Central memory CD8-positive, alpha-beta T cell (primary cell): Measurements from ENCODE around the gene C17orf58.
A peak's percentile ranks its signal among the peaks of the same experiment; 100 is the strongest.
"Not testable (repeated sequence)": the region's sequence is repeated elsewhere in the genome, so short reads cannot be mapped to it uniquely, and the experiment has no call there.

Source experiments
- ATAC-seq: fragments of 150-1000 bp; cut with Tn5 transposase; replicated peaks from 2 replicates; pipeline ENCODE4 v1.10.0; 2022; ENCODE audit warnings: mild to moderate bottlenecking, moderate FRiP score, moderate number of reproducible peaks; ENCODE audit not compliant: poor library complexity, severe bottlenecking; ENCODE audit errors: extremely low read depth
- DNase-seq, 2 donors: peaks; one replicate each; pipeline ENCODE4 v3.0.0; 2021; ENCODE audit warnings: low spot score in 2 of 2
- H3K27ac Mint-ChIP-seq: one replicate; pipeline ENCODE4 v1.8.0; 2022; ENCODE audit warnings: low read depth, mild to moderate bottlenecking, moderate library complexity, mixed read lengths
- H3K27me3 Mint-ChIP-seq: one replicate; pipeline ENCODE4 v1.8.0; 2022; ENCODE audit warnings: mixed read lengths
- H3K36me3 Mint-ChIP-seq: one replicate; pipeline ENCODE4 v1.8.0; 2022; ENCODE audit warnings: mild to moderate bottlenecking, moderate library complexity, mixed read lengths; ENCODE audit not compliant: insufficient read depth
- H3K4me1 Mint-ChIP-seq: one replicate; pipeline ENCODE4 v1.8.0; 2022; ENCODE audit warnings: mixed read lengths
- H3K4me3 Mint-ChIP-seq: one replicate; pipeline ENCODE4 v1.8.0; 2022; ENCODE audit warnings: mild to moderate bottlenecking, moderate library complexity, mixed read lengths
- H3K9me3 Mint-ChIP-seq: one replicate; pipeline ENCODE4 v1.8.0; 2022; ENCODE audit warnings: mixed read lengths

The C17orf58 gene

GRCh38 chr17:68019675-68020408 lies 23.6 kb upstream of the C17orf58 start:
- peak overlapping the region; percentile 86 for H3K4me3 Mint-ChIP-seq
- no peaks in the 10 kb centered on the region for H3K9me3 Mint-ChIP-seq
- ATAC-seq (peak; percentile 96), DNase-seq (peak; percentile 98)
- peaks cover 14% of the 10 kb centered on the region for H3K4me1 Mint-ChIP-seq
- peaks cover 10% of the 10 kb centered on the region for H3K27me3 Mint-ChIP-seq
- H3K36me3 Mint-ChIP-seq: peaks cover 24% of the 10 kb centered on the region
- peak overlapping the region; percentile 99 for H3K27ac Mint-ChIP-seq

DNA sequence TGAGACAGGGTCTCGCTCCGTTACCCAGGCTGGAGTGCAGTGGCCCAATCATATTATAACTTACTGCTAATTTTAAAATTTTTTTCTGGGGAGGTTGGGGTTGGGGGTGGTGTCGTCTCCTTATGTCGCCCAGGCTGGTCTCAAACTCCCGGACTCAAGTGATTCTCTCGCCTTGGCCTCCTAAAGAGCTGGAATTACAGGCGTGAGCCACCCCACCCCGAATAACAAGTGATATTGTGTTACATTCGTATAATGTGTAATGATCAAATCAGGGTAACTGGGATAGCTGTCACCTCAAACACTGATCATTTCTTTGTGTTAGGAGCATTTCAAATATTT lies 23.0 kb upstream of the C17orf58 start:
- peak overlapping the region; percentile 86 for H3K4me3 Mint-ChIP-seq
- no peaks in the 10 kb centered on the region for H3K9me3 Mint-ChIP-seq
- ATAC-seq (no peak), DNase-seq (no peak)
- H3K4me1 Mint-ChIP-seq: peaks cover 14% of the 10 kb centered on the region
- H3K27ac Mint-ChIP-seq: peak overlapping the region; percentile 99
- H3K27me3 Mint-ChIP-seq: peaks cover 10% of the 10 kb centered on the region
- peaks cover 24% of the 10 kb centered on the region for H3K36me3 Mint-ChIP-seq

- H3K36me3 Mint-ChIP-seq: peaks cover 24% of the 10 kb centered on the region
- not testable (repeated sequence) for ATAC-seq
Measured at GRCh38 chr17:68018493-68018892, 22.2 kb upstream of the C17orf58 start.

DNA sequence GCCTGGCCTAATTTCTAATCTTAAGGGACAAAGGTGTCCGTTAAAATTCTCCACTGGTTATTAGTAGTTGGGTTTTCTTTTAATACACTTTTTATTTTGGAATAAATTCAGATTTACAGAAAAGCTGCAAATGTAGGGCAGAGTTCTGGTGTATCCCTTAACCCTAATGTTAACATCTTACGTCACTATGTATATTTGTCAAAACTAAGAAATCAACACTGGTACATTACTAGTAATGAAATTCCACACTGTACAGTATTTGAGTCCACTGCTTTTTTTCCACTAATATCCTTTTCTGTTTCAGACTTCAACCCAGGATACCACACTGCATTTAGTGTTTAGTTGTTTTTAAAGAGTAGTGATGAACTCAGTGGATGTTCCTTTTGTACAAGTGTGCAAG lies 20.6 kb upstream of the C17orf58 start:
- Mint-ChIP-seq H3K9me3 (no peaks in the 10 kb centered on the region), H3K4me3 (no peak overlapping the region), H3K27ac (no peak overlapping the region), H3K27me3 (peaks cover 10% of the 10 kb centered on the region), H3K4me1 (peaks cover 14% of the 10 kb centered on the region), H3K36me3 (peaks cover 24% of the 10 kb centered on the region)
- ATAC-seq (no peak), DNase-seq (no peak)

More at GRCh38 chr17:68018493-68018892, 22.2 kb upstream of the C17orf58 start:
- not testable (repeated sequence) for DNase-seq, H3K4me3 Mint-ChIP-seq, H3K27ac Mint-ChIP-seq, H3K9me3 Mint-ChIP-seq
- peaks cover 10% of the 10 kb centered on the region for H3K27me3 Mint-ChIP-seq
- peaks cover 14% of the 10 kb centered on the region for H3K4me1 Mint-ChIP-seq

GRCh38 chr17:68015081-68015723 lies 18.9 kb upstream of the C17orf58 start:
- ATAC-seq: no peak
- Mint-ChIP-seq H3K9me3 (no peaks in the 10 kb centered on the region), H3K4me1 (peaks cover 12% of the 10 kb centered on the region), H3K36me3 (peaks cover 12% of the 10 kb centered on the region), H3K27me3 (peaks cover 9% of the 10 kb centered on the region), H3K27ac (no peak overlapping the region), H3K4me3 (no peak overlapping the region)
- DNase-seq: no peak

DNA sequence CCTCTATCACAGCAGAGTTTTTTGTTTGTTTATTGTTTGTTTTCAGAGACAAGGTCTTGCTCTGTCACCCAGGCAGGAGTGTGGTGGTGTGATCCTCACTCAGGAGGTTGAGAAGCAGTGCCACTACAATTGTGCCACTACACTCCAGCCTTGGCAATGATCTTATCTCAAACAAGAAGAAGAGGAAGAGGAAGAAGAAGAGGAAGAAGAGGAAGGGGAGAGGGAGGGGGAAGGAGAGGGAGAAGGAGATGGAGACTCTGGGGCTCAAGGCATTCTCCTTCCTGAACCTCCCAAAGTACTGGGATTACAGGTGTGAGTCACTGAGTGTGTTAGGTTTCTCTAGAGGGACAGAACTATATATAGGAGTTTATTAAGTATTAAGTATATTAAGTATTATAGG lies 17.1 kb upstream of the C17orf58 start:
- DNase-seq: no peak
- Mint-ChIP-seq H3K27me3 (no peaks in the 10 kb centered on the region), H3K4me3 (no peak overlapping the region), H3K27ac (no peak overlapping the region), H3K4me1 (peaks cover 5% of the 10 kb centered on the region), H3K9me3 (no peaks in the 10 kb centered on the region), H3K36me3 (peaks cover 1% of the 10 kb centered on the region)
- no peak for ATAC-seq

- peak overlapping the region; percentile 46 for H3K4me3 Mint-ChIP-seq
- H3K9me3 Mint-ChIP-seq: no peaks in the 10 kb centered on the region
- no peaks in the 10 kb centered on the region for H3K27me3 Mint-ChIP-seq
- H3K4me1 Mint-ChIP-seq: peaks cover 5% of the 10 kb centered on the region
- H3K36me3 Mint-ChIP-seq: no peaks in the 10 kb centered on the region
- DNase-seq: peak; percentile 23 to 55
- no peak overlapping the region for H3K27ac Mint-ChIP-seq
- no peak for ATAC-seq
Measured at GRCh38 chr17:68011199-68011665, 15.0 kb upstream of the C17orf58 start.

DNA sequence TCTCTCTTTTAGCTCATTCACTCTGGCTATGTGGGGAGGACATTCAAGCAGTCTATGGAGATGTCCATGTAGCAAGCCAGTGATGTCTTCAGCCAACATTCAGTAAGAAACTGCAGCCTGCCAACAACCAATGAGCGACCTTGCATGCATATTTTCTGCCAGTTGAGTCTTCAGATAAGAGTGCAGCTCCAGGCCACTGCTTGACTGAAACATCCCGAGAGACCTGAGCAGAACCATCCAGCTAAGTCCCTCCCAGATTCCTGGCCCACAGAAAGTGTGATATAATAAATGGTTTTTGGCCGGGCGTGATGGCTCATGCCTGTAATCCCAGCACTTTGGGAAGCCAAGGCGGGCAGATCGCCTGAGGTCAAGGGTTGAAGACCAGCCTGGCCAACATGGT lies 10.5 kb upstream of the C17orf58 start:
- no peaks in the 10 kb centered on the region for H3K27me3 Mint-ChIP-seq
- peak overlapping the region; percentile 36 for H3K27ac Mint-ChIP-seq
- H3K4me1 Mint-ChIP-seq: peaks cover 5% of the 10 kb centered on the region
- no peak overlapping the region for H3K4me3 Mint-ChIP-seq
- DNase-seq (no peak), ATAC-seq (no peak)
- no peaks in the 10 kb centered on the region for H3K36me3 Mint-ChIP-seq
- H3K9me3 Mint-ChIP-seq: no peaks in the 10 kb centered on the region

GRCh38 chr17:68004201-68004600 lies 7.9 kb upstream of the C17orf58 start:
- ATAC-seq (no peak), DNase-seq (no peak)
- no peak overlapping the region for H3K4me3 Mint-ChIP-seq
- no peaks in the 10 kb centered on the region for H3K9me3 Mint-ChIP-seq
- no peaks in the 10 kb centered on the region for H3K27me3 Mint-ChIP-seq
- no peaks in the 10 kb centered on the region for H3K4me1 Mint-ChIP-seq
- no peaks in the 10 kb centered on the region for H3K36me3 Mint-ChIP-seq
- H3K27ac Mint-ChIP-seq: no peak overlapping the region

- Mint-ChIP-seq H3K4me1 (peaks cover 23% of the 10 kb centered on the region), H3K9me3 (no peaks in the 10 kb centered on the region), H3K27me3 (peaks cover 20% of the 10 kb centered on the region), H3K4me3 (no peak overlapping the region), H3K27ac (no peak overlapping the region), H3K36me3 (peaks cover 5% of the 10 kb centered on the region)
- DNase-seq (no peak), ATAC-seq (no peak)
Measured at GRCh38 chr17:67999291-67999911, 3.1 kb upstream of the C17orf58 start.

DNA sequence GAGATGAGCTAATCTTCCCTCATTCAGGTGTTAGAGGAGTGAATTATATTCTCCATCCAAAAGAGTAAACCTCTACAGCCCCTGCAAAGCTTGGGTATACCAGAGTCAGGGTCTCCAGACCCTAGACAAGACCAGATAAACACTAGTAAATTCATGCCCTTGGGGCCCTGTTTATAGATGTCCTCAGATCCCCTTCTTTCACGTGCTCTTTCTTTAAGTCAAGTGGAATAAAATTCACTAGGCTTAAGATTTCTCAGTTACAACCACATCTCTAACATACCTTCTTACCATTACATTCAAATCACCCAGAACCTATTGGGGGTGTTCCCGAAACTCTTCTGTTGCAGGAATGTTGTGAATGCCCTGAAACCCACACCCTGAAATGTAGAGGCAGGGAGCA lies 2.2 kb upstream of the C17orf58 start:
- ATAC-seq (no peak), DNase-seq (no peak)
- peaks cover 11% of the 10 kb centered on the region for H3K36me3 Mint-ChIP-seq
- peaks cover 20% of the 10 kb centered on the region for H3K27me3 Mint-ChIP-seq
- peaks cover 30% of the 10 kb centered on the region for H3K4me1 Mint-ChIP-seq
- H3K27ac Mint-ChIP-seq: no peak overlapping the region
- H3K9me3 Mint-ChIP-seq: no peaks in the 10 kb centered on the region
- no peak overlapping the region for H3K4me3 Mint-ChIP-seq

GRCh38 chr17:67995570-67996263 lies 552 bp downstream of the C17orf58 start:
- Mint-ChIP-seq H3K36me3 (peaks cover 17% of the 10 kb centered on the region), H3K4me3 (peak overlapping the region; percentile 84), H3K27me3 (peaks cover 20% of the 10 kb centered on the region), H3K27ac (peak overlapping the region; percentile 2), H3K4me1 (peaks cover 35% of the 10 kb centered on the region), H3K9me3 (no peaks in the 10 kb centered on the region)
- no peak for DNase-seq
- ATAC-seq: no peak
